GM18511 (cell line): ENCODE results near the gene CYLD.

Experiments used
- ATAC-seq: cut with Tn5 transposase; IDR thresholded peaks from one replicate; pipeline ENCODE4 v1.9.1; 2021; ENCODE audit warnings: mild to moderate bottlenecking, moderate library complexity; ENCODE audit not compliant: unreplicated experiment

The CYLD gene

DNA sequence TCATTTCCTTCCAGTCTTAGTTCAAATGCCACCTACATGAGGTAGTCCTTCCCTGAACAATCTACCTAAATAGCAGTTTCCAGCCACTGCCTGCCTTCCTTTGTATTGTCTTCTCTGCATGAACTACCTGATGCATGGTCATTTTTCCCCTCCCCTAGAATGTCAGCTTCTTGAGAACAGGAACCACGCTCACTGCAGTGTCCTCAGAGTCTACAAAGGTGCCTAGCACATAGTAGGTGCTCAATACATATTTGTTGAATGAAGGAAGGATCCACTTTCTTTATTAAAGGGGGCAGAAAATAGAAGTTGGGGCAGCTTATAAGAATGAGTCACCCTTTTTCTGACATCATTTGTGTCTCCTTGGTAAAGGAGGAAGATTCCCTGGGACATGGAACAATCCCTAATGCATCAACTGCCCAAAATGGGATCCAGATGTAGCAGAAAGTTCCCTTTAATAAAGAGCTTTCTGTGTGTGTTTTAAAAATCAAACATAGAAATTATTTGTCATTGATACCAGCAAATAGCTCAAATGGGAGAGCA lies 4.4 kb upstream of the CYLD start:
- no peak for ATAC-seq

DNA sequence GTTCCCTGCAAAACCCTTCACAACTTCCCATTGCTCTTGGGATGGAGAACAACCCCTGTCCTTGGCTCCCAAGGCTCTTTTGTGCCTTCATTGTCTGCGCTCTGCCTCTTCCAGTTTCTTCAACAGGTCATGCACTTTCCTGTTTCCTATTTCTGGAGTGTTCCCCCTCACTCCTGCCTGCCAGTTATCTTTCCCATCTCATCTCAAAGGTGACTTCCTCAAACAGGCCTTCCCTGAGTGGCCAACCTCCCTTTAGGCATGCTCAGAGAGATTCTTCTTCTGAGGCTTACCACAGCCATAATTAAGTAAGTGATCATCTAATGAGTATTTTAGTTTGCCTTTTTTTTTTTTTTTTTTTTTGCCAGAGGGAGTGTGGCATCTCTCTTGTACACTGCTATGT lies 2.9 kb upstream of the CYLD start:
- no peak for ATAC-seq

DNA sequence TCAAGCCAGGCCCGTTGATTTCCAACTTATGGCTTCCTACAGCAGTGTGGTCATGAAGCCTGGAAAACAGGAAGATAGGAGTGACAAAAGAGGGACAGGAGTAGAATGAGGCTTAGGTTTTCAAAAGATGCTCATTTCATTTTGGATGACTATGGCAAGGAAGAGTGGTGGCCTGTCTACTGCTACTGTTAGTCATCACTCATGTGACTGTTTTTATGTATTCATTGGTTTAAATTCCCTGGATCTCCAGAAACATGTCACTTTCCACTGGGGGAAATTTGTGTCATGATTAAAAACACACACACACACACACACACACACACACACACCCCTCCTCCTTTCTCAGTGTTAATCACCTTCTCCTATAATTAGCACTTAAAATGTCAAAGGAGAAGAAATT lies 1.1 kb upstream of the CYLD start:
- no peak for ATAC-seq

DNA sequence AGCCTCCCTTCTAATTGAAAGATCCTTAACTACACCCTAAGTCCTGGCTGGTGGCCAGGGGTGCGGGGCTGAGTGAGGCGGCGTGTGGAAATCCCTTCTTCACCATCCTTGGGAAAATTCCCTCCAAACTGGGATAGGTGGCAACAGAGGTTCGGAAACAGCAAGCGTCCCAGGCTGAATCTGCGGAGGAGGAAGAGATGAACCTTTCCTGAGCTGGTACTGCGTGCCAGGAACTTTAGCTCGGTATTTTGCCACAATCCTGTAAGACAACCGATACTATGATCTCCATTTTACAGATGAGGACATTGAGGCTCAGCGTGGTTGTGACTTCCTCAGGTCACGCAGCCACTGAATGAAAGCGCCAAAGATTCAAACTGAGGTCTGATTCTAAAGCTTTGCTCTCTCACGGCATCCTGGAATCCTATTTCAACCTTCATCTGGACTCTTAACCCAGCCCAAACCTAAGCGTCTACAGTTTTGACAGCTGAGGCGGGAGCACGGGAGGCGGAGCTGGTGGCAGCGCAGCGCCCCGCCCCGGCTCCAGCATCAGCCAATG lies 583 bp upstream of the CYLD start:
- peak; percentile 2 for ATAC-seq

DNA sequence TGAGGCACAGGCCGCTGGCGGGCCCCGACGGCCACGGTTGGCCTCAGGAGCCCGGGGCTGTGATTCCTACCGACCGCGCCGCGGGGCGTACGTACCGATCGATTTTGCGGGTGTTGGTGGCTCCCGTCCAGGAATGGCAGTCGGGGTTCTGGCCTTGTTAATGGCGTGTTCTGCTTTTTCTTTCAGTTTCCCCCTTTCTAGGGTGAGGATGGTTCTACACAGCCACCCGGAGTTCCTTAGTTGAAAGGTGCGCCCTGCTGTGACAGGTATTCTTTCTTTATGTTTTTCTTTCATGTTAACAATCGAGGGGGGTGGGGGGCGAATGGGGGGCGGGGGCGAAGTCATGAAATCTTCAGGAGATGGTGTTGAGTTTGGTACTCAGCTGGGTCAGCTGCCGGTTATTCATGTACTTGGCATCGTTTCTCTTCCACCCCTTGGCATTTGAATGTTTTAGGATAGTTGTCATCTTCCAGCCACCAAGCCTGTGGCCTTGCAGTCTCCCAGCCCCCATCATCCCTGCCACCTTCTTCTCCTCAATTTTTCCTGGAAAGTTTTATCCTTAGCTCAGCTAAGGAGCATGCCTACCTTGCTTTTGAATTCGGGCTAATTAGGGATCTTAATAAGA lies 802 bp downstream of the CYLD start:
- ATAC-seq: peak; percentile 28

DNA sequence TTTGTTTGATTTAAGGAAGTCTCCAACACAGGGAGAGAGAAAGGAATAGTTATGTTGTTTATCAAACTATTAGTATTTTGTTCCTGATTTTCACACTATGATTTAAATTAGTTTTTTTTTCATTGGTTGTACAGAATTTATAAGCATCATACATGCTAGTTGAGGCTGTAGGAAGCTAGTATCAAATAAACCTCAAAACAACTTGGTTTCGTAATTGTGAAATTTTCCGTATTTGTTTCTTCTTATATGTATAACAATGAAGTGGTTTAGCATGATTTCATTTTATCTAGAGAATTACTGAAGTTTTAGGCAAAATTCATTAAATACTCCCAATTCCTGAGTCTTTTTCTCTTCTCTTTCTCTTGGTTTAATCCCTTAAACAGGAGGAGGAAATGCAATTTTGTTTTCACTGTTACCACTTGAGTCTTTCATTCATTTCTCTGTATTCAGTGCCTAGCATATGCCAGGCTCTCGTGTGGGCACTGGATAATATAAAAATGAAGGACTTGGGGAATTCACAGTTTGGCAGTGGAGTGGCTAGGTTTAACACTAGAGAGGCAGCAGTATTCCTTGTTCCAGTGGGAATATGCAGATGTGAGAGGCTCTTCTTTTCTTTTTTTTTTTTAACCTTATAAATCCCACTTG lies 1.8 kb downstream of the CYLD start:
- ATAC-seq: no peak

DNA sequence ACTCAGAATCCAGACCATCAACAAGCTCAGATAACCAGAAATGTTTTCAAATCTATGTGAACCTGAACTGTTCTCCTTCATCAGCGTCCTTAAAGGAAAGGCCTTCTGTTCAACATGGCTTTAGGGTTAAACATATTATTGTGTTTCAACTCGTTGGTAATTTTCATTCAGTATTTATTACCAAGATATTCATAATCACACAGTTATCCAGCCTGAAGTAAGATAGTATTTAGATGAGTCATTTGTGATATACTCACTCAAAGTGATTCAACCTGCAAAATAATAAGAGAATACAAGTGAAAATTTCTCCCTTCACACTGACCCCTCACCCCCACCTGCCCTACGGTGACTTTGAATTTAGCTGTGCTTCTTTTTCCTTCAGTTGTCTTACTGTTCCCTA lies 3.0 kb downstream of the CYLD start:
- no peak for ATAC-seq

DNA sequence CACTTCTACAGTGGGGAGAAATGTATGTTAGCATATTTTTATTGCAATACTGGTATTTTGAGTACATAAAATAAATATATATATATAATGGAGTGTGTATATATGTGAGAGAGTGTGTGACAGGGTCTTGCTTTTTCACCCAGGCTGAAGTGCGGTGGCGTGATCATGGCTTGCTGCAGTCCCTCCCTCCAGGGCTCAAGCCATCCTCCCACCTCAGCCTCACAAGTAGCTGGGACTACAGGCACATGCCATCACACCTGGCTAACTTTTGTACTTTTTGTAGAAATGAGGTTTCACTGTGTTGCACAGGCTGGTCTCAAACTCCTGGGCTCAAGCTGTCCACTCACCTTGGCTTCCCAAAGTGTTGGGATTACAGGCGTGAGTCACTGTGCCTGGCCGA lies 4.1 kb downstream of the CYLD start:
- ATAC-seq: no peak

DNA sequence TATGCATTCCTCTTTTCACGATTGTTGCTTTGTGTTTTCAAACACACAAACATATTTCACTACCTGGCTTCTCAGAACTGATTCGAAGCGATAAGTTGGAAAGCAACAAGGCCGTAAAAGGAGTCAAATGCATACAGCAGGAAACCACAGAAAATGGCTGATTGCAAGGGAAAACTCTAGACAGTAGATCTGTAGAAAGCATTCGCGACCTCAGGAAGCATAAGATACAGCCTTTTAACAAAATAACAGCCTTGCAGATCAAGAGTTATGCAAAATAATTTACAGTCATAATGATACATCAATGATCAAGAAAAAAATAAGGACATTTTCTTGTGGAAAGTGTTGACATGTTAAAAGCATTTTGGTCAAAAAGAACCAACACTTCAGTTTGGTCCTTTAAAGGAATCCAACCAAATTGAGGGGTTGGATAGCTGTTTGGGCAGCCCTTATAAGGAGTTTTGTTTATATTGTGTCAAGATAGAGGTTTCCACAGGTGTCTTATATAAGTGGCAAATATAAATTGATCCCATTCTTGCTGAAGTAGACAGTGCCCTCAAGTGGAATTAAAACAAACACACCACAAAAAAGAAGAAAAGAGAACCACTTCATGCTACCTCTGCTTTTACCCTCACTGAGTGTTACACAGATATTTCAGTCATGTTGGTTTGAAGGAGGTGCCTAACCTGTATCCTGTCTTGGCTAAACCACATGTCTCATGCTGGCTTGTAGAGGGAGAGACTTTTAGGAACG lies 5.5 kb downstream of the CYLD start:
- peak; percentile 71 for ATAC-seq

DNA sequence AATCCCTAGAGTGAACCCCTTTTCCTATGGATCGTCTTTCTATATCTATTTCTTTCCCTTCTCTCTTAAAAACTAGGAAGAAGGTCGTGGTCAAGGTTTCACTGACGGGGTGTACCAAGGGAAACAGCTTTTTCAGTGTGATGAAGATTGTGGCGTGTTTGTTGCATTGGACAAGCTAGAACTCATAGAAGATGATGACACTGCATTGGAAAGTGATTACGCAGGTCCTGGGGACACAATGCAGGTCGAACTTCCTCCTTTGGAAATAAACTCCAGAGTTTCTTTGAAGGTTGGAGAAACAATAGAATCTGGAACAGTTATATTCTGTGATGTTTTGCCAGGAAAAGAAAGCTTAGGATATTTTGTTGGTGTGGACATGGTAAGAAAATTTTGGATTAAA lies 9.6 kb downstream of the CYLD start:
- no peak for ATAC-seq

DNA sequence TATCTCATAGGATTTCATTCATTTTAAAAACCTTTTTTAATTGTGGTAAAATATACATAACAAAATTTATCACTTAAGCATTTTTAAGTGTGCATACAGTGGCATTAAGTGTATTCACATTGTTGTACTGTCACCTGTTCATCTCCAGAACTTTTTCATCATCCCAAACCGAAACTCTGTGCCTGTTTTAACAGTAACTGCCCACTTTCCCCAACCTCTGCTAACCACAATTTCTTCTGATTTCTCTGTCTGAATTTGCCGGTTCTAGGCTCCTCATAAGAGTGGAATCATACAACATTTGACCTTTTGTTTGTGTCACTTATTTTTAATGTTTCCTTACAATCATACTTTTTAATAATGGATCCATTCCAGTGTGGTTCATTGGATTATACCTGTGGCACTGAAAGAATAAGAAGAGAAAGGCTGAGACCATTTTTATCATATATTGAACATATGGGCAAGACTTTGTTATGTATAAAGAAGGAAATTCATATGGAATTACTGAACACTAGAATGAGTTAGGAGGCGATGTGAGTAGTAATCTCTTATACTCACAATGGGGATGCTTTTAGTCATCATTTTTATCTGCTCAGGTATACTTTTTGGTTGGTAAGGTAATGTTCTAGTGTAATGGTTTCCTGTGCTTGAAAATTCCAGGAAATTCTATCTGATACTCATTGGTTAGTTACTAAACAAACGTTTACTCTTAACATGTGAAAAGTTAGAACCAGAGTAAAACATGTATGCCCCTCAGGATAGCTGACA lies 10.8 kb downstream of the CYLD start:
- ATAC-seq: no peak

DNA sequence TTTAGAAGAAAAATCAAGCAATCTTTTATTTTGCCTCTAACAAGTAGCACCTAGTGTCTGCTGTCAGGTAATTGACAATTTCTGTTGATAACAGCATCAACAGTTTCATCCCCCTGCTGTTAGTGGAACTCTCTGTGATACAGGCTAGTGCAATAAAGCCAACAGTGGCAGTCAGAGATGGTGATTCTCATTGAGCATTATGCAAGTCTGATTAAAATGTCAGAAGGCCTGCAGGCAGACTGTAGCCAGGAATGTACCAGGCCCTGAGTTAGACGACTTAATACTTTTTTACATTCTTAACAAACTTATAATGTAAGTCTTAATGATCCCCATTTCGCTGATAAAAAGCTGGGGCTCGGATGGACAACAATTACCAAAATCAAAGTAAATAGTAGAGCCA lies 14.6 kb downstream of the CYLD start:
- ATAC-seq: no peak

DNA sequence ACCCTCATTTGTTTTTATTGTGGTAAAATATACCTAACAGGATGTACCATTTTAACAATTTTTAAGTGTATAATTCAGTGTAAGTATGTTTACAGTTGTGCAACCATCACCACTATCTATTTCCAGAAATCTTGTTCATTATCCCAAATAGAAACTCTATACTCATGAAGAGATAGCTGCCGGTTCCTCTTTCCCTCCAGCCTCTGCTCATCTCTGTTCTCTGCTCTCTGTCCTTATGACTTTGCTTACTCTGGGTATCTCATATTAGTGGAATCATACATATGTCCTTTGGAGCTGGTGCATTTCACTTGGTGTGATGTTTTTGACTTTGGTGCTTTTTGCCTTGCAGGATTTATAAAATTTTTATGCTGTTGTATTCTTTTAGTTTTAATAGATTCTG lies 19.4 kb downstream of the CYLD start:
- no peak for ATAC-seq

DNA sequence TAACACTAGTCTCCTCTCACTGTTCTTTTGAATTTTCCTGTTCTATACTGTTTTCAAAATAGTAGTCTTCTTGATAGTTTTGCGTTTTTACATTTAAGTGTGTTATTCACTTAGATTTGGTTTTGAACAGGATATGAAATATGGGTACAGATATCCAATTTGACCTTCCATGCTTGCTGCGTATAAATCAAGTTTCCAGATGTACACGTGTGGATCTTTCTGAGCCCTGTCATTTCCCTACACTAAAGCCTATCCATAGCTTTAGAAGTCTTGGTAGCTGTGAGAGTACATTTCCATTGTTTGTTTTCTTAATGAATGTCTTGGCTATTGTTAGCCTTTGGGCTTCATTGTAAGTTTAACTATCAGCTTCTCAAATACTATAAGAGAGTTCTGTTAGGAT lies 20.4 kb downstream of the CYLD start:
- no peak for ATAC-seq

DNA sequence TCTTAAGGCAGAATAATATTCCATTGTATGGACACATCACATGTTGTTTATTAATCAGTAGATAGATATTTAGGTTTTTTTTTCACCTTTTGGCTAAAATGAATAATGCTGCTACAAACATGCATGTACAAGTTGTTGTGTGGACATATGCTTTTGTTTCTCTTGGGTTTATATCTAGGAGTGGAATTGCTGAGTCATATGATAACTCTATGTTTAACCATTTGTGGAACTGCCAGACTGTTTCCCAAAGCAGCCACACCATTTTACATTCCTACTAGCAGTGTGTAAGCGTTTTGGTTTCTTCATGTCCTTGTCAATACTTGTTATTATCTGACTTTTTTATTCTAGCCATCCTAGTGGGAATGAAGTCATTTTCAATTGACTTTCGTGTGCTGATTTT lies 21.3 kb downstream of the CYLD start:
- ATAC-seq: no peak

DNA sequence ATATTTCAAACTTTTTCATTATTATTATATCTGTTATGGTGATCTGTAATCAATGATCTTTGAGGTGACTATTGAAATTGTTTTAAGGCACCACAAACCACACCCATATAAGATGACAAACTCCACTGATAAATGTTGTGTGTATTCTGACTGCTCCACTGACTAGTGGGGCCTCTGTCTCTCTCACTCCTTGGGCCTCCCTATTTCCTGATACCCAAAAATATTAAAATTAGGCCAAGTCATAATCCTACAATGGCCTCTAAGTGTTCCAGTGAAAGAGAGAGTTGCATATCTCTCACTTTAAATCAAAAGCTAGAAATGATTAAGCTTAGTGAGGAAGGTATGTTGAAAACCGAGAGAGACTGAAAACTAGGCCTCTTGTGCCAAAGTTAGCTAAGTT lies 23.4 kb downstream of the CYLD start:
- ATAC-seq: no peak

DNA sequence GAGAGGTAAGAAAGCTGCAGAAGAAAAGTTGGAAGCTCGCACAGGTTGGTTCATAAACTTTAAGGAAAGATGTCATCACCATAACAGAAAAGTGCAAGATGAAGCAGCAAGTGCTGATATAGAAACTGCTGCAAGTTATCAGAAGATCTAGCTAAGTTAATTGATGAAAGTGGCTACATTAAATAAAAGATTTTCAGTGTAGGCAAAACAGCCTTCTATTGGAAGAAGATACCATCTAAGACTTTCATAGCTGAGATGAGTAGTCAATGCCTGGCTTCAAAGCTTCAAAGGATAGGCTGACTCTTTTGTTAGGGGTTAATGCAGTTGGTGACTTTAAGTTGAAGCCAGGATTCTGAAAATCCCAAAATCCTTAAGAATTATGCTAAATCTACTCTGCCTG lies 24.0 kb downstream of the CYLD start:
- no peak for ATAC-seq

DNA sequence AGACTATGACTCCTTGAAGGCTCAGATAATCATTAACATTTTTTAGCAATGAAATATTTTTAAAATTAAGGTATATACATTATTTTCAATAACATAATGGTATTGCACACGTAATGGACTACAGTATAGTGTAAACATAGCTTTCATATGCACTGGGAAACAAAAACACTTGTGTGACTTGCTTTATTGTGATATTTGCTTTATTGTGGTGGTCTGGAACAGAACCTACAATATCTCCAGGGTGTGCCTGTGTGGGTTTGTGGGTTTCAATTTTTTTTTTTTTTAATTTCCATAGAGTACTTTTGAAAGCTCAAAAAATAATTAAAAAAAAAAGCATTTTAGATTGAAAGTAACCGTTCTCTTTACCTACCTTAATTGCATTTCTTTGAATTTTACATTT lies 25.3 kb downstream of the CYLD start:
- no peak for ATAC-seq

DNA sequence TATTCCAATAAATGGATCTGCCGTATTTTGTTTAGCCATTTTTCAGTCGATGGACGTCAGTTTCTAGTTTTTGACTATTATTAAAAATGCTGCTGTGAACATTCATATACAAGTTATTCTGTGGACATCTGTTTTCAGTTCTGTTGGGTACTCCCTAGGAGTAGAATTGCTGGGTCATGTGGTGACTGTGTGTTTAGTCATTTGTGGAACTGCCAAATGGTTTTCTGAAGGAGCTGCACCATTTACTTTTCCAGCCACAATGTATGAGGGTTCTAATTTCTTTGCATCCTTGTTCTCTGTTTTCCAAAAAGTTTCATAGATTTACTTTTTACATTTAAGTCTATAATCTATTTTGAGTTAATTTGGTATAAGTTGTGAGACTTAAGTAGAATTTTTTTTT lies 29.5 kb downstream of the CYLD start:
- ATAC-seq: no peak

DNA sequence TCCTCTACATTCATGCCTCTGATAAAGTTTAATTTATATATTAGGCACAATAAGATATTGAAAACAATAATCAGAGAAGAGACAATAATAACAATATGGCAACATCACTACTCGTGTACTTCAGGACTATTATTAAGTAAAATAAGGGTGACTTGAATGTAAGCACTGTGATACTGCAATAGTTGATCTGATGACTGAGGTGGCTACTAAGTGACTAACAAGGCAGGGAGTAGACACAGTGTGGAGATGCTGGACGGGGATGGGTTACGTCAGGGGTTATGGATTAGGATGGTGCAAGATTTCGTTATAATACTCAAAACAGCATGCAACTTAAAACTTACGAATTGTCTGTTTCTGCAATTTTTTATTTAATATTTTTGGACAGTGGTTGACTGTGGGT lies 32.5 kb downstream of the CYLD start:
- no peak for ATAC-seq

DNA sequence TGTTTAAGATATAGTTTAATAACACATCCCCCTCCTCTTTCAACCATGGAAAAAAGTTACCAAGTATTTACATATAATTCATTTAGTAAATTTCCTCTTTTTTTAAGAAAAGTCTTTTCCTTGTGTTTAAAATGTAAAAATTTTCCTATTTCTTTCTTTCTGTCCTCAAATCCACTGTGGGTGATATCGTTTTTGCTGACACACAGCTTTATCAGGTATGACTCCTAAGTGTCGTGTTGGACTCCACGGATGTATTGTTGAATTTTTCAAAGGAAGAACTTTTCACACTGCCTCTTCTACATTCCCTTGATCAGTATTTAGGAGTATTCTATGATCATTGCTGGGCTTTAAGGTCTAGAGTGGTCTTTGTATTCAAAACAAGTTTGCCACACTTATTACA lies 33.1 kb downstream of the CYLD start:
- ATAC-seq: no peak
